Retinal pigment epithelial cell (primary cell): ENCODE results near the gene CNTD1.

Source experiments
- DNase-seq: peaks from one replicate; pipeline ENCODE4 v3.0.0-alpha.2; 2010; ENCODE audit warnings: low read depth
- H3K4me3 ChIP-seq: 2 replicates; pipeline ENCODE4 v1.5.1; 2011; ENCODE audit warnings: mild to moderate bottlenecking, low read length, control low read depth, moderate library complexity
- TF ChIP-seq, protein P1 (sequence below): conservative IDR thresholded peaks from 2 replicates; pipeline ENCODE4 v1.5.1; 2011; ENCODE audit warnings: low read depth, low read length, control low read depth, inconsistent platforms

CNTD1 gene

DNA sequence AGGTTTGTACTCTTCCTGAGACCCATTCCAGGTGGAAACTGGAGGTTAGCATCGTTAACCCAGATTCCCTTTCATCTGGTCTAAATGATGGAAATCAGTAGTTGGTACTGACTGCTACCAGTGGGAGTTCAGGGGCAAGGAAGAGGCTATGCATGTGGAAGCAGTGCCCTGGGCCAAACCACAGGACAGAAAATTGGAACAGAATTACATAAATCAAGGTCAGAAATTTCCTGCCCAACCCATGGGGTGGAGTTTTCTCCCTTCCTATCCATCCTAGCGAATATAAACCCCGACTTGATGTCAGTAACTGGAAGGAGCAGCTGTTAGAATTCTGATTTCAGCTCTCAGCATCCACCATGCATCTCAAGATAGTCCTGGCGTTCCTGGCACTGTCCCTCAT, 45.6 kb downstream of the CNTD1 start, which contains the start of gene AOC2:
AOC2 (plus strand) TSS at position 310 of the 400 bp plus-strand sequence; CDS start at position 357, 47 bp downstream.
- TF ChIP-seq, protein P1, sequence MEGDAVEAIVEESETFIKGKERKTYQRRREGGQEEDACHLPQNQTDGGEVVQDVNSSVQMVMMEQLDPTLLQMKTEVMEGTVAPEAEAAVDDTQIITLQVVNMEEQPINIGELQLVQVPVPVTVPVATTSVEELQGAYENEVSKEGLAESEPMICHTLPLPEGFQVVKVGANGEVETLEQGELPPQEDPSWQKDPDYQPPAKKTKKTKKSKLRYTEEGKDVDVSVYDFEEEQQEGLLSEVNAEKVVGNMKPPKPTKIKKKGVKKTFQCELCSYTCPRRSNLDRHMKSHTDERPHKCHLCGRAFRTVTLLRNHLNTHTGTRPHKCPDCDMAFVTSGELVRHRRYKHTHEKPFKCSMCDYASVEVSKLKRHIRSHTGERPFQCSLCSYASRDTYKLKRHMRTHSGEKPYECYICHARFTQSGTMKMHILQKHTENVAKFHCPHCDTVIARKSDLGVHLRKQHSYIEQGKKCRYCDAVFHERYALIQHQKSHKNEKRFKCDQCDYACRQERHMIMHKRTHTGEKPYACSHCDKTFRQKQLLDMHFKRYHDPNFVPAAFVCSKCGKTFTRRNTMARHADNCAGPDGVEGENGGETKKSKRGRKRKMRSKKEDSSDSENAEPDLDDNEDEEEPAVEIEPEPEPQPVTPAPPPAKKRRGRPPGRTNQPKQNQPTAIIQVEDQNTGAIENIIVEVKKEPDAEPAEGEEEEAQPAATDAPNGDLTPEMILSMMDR = no peak
- DNase-seq = no peak
- H3K4me3 ChIP-seq = no peak within 1 kb of the TSS

- no peak overlapping the region for H3K4me3 ChIP-seq
- TF ChIP-seq, protein P1 = no peak
- no peak for DNase-seq
These were observed 46.3 kb downstream of the CNTD1 start for GRCh38 chr17:42844761-42845555.

GRCh38 chr17:42845556-42845917, 46.9 kb downstream of the CNTD1 start:
- DNase-seq = no peak
- TF ChIP-seq, protein P1 = no peak
- H3K4me3 ChIP-seq = no peak overlapping the region

- H3K4me3 ChIP-seq = no peak overlapping the region
- DNase-seq = no peak
- TF ChIP-seq, protein P1 = no peak
These were observed 47.4 kb downstream of the CNTD1 start for GRCh38 chr17:42845918-42846593.

DNA sequence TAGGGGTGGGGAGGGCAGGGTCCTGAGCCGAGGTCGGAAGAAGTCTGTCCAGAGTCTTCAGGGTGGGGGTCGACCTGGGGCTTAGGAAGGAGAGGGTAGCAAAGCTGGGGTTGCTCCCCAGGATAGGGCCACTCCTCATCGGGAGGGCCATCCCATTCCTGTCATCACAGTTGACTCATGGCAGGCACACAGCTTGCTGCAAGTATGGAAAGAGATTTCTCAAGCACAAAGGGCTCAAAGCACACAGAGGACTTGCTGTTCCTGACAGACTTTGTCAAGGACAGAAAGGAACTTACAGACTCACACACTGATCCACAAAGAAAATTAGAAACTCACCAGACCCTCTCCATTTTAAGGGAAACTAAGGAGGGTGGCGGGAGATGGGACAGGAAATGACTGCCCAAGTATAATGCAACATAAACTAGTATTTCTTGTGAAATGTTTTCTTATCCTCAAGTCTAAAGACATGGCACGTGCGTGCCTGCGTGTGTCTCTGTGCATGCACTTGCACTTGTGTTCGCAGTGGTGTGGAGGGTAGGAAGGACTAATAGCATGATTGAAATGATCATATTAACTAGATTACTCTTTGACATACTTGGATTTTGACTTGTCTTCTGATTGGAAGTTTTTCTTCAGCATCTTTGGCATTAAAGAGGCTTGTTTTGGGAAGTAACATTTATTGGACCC, 48.1 kb downstream of the CNTD1 start:
- no peak overlapping the region for H3K4me3 ChIP-seq
- no peak for DNase-seq
- TF ChIP-seq, protein P1 = no peak

GRCh38 chr17:42848093-42848492, 49.4 kb downstream of the CNTD1 start:
- DNase-seq = no peak
- no peak overlapping the region for H3K4me3 ChIP-seq
- TF ChIP-seq, protein P1 = no peak

- H3K4me3 ChIP-seq = no peak overlapping the region
- DNase-seq = no peak
- TF ChIP-seq, protein P1 = no peak
These were observed 50.4 kb downstream of the CNTD1 start for GRCh38 chr17:42849031-42849430.
